Measurements from ENCODE around the gene LIPC. TPM values are rescaled to one million over a fixed set of nuclear protein-coding genes. Genes with fewer than 3 reads are reported as not detected.

LIPC gene
- total and polyA plus RNA-seq, 2 donors (not counting 3 experiments of a cell fraction or from before 2014, with no cell fraction given), result not detected

GRCh38 chr15:58438956-58439355 is 7.2 kb downstream of the LIPC start:
- H3K79me2 ChIP-seq (ENCODE audit: control insufficient read depth, insufficient read depth, low read length), result no peaks in the 10 kb centered on the region
- peaks cover 32% of the 10 kb centered on the region for H3K4me1 ChIP-seq (ENCODE audit: control insufficient read depth, extremely low read depth, insufficient read depth, low read length)
- dilution Hi-C loops (cut with MboI; ENCODE audit: extremely low pct_ligation_motif_present, low sequenced_read_pairs) (no loop called here), intact Hi-C loops (cut with micrococcal nuclease) (no loop called here)
- CTCF ChIA-PET, result interaction anchor here (2.5 kb wide), 1 partner anchor 108 kb away, joined by 6 read pairs; no protein-coding TSS in a partner anchor
- peak; percentile 8 for FAIRE-seq
- no peak overlapping the region for H2AFZ ChIP-seq (ENCODE audit: low read depth, low read length)
- POLR2A ChIA-PET, result no interaction called here
- no peaks in the 10 kb centered on the region for H4K20me1 ChIP-seq (replicated peaks; ENCODE audit: control insufficient read depth, extremely low read depth, insufficient read depth, low read length)
- no peaks in the 10 kb centered on the region for H3K9me1 ChIP-seq (replicated peaks; ENCODE audit: control insufficient read depth, extremely low read depth, insufficient read depth, low read length)
- no peaks in the 10 kb centered on the region for H3K27me3 ChIP-seq (ENCODE audit: control insufficient read depth in 2 of 2, insufficient read depth in 2 of 2, low read length in 2 of 2)
- H3K9me3 ChIP-seq (replicated peaks; ENCODE audit: control insufficient read depth, insufficient read depth, low read length), result no peaks in the 10 kb centered on the region
- H3K27ac ChIP-seq (ENCODE audit: insufficient read depth, low read depth, low read length), result no peak overlapping the region
- H3K4me2 ChIP-seq (ENCODE audit: insufficient read depth, low read length), result no peak overlapping the region
- no peak overlapping the region for H3K9ac ChIP-seq (replicated peaks; ENCODE audit: extremely low read depth, insufficient read depth, low read length)
- H3K36me3 ChIP-seq (ENCODE audit: control insufficient read depth in 2 of 2, extremely low read depth in 1 of 2, insufficient read depth in 2 of 2, low read length in 2 of 2), result no peaks in the 10 kb centered on the region
- no TSS peak for BruUV-seq (replicated peaks)
- no peak for TF ChIP-seq GATA2 (IDR thresholded peaks at IDR 0.05; ENCODE audit: insufficient read depth, insufficient read length, low read depth, low read length)
- TF ChIP-seq, protein P1, sequence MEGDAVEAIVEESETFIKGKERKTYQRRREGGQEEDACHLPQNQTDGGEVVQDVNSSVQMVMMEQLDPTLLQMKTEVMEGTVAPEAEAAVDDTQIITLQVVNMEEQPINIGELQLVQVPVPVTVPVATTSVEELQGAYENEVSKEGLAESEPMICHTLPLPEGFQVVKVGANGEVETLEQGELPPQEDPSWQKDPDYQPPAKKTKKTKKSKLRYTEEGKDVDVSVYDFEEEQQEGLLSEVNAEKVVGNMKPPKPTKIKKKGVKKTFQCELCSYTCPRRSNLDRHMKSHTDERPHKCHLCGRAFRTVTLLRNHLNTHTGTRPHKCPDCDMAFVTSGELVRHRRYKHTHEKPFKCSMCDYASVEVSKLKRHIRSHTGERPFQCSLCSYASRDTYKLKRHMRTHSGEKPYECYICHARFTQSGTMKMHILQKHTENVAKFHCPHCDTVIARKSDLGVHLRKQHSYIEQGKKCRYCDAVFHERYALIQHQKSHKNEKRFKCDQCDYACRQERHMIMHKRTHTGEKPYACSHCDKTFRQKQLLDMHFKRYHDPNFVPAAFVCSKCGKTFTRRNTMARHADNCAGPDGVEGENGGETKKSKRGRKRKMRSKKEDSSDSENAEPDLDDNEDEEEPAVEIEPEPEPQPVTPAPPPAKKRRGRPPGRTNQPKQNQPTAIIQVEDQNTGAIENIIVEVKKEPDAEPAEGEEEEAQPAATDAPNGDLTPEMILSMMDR (IDR thresholded peaks at IDR 0.05; ENCODE audit: extremely low read depth in 1 of 2, insufficient read depth in 1 of 2, low read depth in 1 of 2, low read length in 2 of 2), result peak; percentile 30 to 33
- no peak overlapping the region for H3K4me3 ChIP-seq (replicated peaks in 1 of 3; ENCODE audit: insufficient read depth in 1 of 3, low read depth in 1 of 3, low read length in 3 of 3)
- peak; percentile 72 for DNase-seq (ENCODE audit: low read depth, low spot score)

DNA sequence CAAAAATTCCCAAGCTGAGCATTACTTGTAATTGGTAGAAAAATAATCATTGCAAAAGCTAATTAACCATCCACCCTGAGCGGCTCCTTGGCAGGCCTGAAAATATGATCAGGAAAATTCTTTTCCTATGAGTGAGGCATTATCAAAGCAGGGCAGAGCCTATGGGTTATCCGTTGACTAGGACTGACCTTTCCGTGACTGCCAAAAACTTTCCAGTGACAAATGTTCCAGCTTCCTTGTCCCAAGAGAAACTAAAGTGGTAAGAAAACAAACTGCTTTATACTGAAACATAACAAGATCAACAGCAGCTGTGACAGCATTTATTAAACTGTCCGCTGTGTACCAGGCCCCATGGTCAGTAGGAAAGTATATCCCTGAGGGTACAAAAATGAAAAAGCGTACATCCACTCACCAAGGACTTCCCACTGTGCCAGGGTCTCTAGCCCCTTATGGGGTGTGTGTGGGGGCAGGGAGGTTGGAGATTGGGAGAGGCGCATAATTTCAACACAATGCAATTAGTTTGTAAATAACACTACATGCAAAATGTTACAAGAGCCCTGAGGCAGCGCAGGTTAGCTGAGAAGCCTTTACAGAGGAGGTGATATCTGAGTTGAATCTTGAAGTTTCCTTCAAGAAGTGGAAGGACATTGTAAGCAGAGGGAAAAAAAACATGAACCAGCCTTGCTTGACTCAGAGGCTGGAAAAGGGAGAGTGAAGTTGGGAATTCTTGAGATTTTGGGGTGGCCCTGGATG is 8.5 kb downstream of the LIPC start:
- H3K4me2 ChIP-seq (ENCODE audit: insufficient read depth, low read length), result peak overlapping the region; percentile 55
- no peaks in the 10 kb centered on the region for H3K79me2 ChIP-seq (ENCODE audit: control insufficient read depth, insufficient read depth, low read length)
- peak overlapping the region; percentile 82 for H3K27ac ChIP-seq (ENCODE audit: insufficient read depth, low read depth, low read length)
- H3K4me3 ChIP-seq (replicated peaks in 1 of 3; ENCODE audit: insufficient read depth in 1 of 3, low read depth in 1 of 3, low read length in 3 of 3), result no peak overlapping the region
- ChIA-PET CTCF (interaction anchor here (0.9 to 2.5 kb wide), 7 partner anchors 18 to 331 kb away, joined by 3 to 6 read pairs (median 3); partner anchors contain the start of gene MINDY2), POLR2A (no interaction called here)
- no peak for TF ChIP-seq MYC (IDR thresholded peaks at IDR 0.05; ENCODE audit: low read depth, low read length)
- TF ChIP-seq, protein P1 (IDR thresholded peaks at IDR 0.05; ENCODE audit: extremely low read depth in 1 of 2, insufficient read depth in 1 of 2, low read depth in 1 of 2, low read length in 2 of 2), result no peak
- TF ChIP-seq GATA2 (IDR thresholded peaks at IDR 0.05; ENCODE audit: insufficient read depth, insufficient read length, low read depth, low read length), result peak; percentile 87
- peak; percentile 79 for TF ChIP-seq JUN (IDR thresholded peaks at IDR 0.05; ENCODE audit: borderline replicate concordance, insufficient read depth, insufficient read length, low read depth)
- TF ChIP-seq, protein P2, sequence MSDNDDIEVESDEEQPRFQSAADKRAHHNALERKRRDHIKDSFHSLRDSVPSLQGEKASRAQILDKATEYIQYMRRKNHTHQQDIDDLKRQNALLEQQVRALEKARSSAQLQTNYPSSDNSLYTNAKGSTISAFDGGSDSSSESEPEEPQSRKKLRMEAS (IDR thresholded peaks at IDR 0.05; ENCODE audit: insufficient read depth, insufficient read length), result no peak
- no peak for TF ChIP-seq EZH2 (IDR thresholded peaks at IDR 0.05; ENCODE audit: borderline replicate concordance, low read depth, low read length, severe bottlenecking)
- no peak for TF ChIP-seq POLR2AphosphoS5 (IDR thresholded peaks at IDR 0.05; ENCODE audit: insufficient read depth, low read depth, low read length)
- peak; percentile 34 for TF ChIP-seq POLR2A (IDR thresholded peaks at IDR 0.05; ENCODE audit: low read depth, low read length)
- peak; percentile 57 for TF ChIP-seq FOS (IDR thresholded peaks at IDR 0.05; ENCODE audit: borderline replicate concordance, insufficient read depth, low read length)
- dilution Hi-C loops (cut with MboI; ENCODE audit: extremely low pct_ligation_motif_present, low sequenced_read_pairs), result no loop called here
- H3K36me3 ChIP-seq (ENCODE audit: control insufficient read depth in 2 of 2, extremely low read depth in 1 of 2, insufficient read depth in 2 of 2, low read length in 2 of 2), result no peaks in the 10 kb centered on the region
- BruUV-seq (replicated peaks), result no TSS peak
- H3K9me1 ChIP-seq (replicated peaks; ENCODE audit: control insufficient read depth, extremely low read depth, insufficient read depth, low read length), result no peaks in the 10 kb centered on the region
- no peaks in the 10 kb centered on the region for H4K20me1 ChIP-seq (replicated peaks; ENCODE audit: control insufficient read depth, extremely low read depth, insufficient read depth, low read length)
- no peaks in the 10 kb centered on the region for H3K9me3 ChIP-seq (replicated peaks; ENCODE audit: control insufficient read depth, insufficient read depth, low read length)
- DNase-seq (ENCODE audit: low read depth, low spot score), result peak; percentile 90
- intact Hi-C loops (cut with micrococcal nuclease), result loop anchor here (2.0 kb wide), 5 partner anchors 16 to 330 kb away; partner anchors contain the start of genes ADAM10 and MINDY2
- no peaks in the 10 kb centered on the region for H3K27me3 ChIP-seq (ENCODE audit: control insufficient read depth in 2 of 2, insufficient read depth in 2 of 2, low read length in 2 of 2)
- H2AFZ ChIP-seq (ENCODE audit: low read depth, low read length), result peak overlapping the region; percentile 59
- peaks cover 32% of the 10 kb centered on the region for H3K4me1 ChIP-seq (ENCODE audit: control insufficient read depth, extremely low read depth, insufficient read depth, low read length)
- H3K9ac ChIP-seq (replicated peaks; ENCODE audit: extremely low read depth, insufficient read depth, low read length), result peak overlapping the region; percentile 45
- FAIRE-seq, result peak; percentile 94

Data from endothelial cell of umbilical vein (primary cell).